Ishikawa (cell line): ENCODE results near the gene KCNJ6.

Source experiments
- CEBPB ChIP-seq: IDR thresholded peaks from 2 replicates; pipeline ENCODE4 v1.6.1; 2012
- CREB1 ChIP-seq: IDR thresholded peaks from 2 replicates; pipeline ENCODE4 v1.6.1; 2012; ENCODE audit warnings: low read depth
- EGR1 ChIP-seq: IDR thresholded peaks from 2 replicates; pipeline ENCODE4 v1.6.1; 2012
- EP300 ChIP-seq: IDR thresholded peaks from 2 replicates; pipeline ENCODE4 v1.6.1; 2012; ENCODE audit warnings: borderline replicate concordance
- FOXM1 ChIP-seq: IDR thresholded peaks from 2 replicates; pipeline ENCODE4 v1.6.1; 2012; ENCODE audit warnings: low read depth, borderline replicate concordance
- MAX ChIP-seq: IDR thresholded peaks from 2 replicates; pipeline ENCODE4 v1.6.1; 2012
- NFIC ChIP-seq: IDR thresholded peaks from 2 replicates; pipeline ENCODE4 v1.6.1; 2012
- RAD21 ChIP-seq: IDR thresholded peaks from 2 replicates; pipeline ENCODE4 v1.6.1; 2012; ENCODE audit warnings: low read depth
- REST ChIP-seq: IDR thresholded peaks from 2 replicates; pipeline ENCODE4 v1.6.1; 2012; ENCODE audit warnings: low read depth, mild to moderate bottlenecking
- TAF1 ChIP-seq: IDR thresholded peaks from 2 replicates; pipeline ENCODE4 v1.6.1; 2012; ENCODE audit warnings: low read depth, mild to moderate bottlenecking
- TCF12 ChIP-seq: IDR thresholded peaks from 2 replicates; pipeline ENCODE4 v1.6.1; 2012; ENCODE audit warnings: low read depth
- TEAD4 ChIP-seq: IDR thresholded peaks from 2 replicates; pipeline ENCODE4 v1.6.1; 2012
- USF1 ChIP-seq: IDR thresholded peaks from 2 replicates; pipeline ENCODE4 v1.6.1; 2012
- YY1 ChIP-seq: IDR thresholded peaks from 2 replicates; pipeline ENCODE4 v1.6.1; 2012; ENCODE audit warnings: low read depth

- TF ChIP-seq EGR1 (no peak), MAX (no peak), REST (no peak), EP300 (no peak), CEBPB (no peak), TAF1 (no peak), CREB1 (no peak), YY1 (no peak), RAD21 (no peak), TEAD4 (no peak), FOXM1 (no peak), TCF12 (no peak), USF1 (no peak), NFIC (no peak)
Observed at GRCh38 chr21:37845535-37845934, 70.7 kb downstream of the KCNJ6 start.
